HG03039 (cell line): ENCODE results near the gene MICAL1.
"Not testable (repeated sequence)": the region's sequence is repeated elsewhere in the genome, so short reads cannot be mapped to it uniquely, and the experiment has no call there.

Experiments
- ATAC-seq: cut with Tn5 transposase; IDR thresholded peaks from one replicate; pipeline ENCODE4 v1.9.1; 2021; ENCODE audit warnings: mild to moderate bottlenecking, moderate library complexity; ENCODE audit not compliant: unreplicated experiment

The MICAL1 gene

GRCh38 chr6:109477184-109477583 lies 21.6 kb upstream of the MICAL1 start:
- no peak for ATAC-seq

- no peak for ATAC-seq
Measured at GRCh38 chr6:109475625-109476024, 20.1 kb upstream of the MICAL1 start.

DNA sequence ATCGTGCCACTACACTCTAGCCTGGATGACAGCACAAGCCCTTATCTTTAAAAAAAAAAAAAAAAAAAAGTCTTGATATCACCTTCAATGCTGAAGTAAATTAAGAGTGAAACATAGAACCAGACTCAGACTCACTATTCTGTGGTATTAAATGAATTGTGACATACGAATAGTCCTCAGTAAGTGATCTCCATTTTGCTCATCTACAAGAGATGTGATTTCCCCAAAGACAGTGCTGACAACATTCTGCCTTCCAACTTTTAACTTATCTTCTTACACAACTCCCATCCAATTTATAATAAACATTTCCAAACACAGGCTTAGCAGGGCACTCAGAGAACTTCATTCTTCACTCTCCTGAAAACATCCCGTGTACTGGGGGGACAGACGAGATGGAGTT lies 19.4 kb upstream of the MICAL1 start:
- no peak for ATAC-seq

DNA sequence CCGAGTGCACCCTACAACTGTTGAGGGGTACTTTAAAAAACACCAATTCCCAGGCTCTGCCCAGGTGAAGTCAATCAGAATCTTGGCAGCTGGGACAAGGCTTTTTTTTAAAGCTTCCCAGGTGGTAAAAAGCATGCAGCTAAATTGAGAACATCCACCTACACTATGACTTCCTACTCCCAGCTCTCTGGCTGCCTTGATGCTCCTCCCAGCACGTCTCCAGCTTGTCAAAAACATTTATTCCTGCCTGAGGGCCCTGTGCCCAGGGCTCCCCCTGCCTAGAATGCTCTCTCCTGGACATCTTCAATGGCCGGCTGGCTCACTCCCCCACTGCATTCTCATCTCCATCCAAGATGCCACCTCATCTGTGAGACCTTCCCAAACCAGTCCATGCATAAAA lies 17.5 kb upstream of the MICAL1 start:
- ATAC-seq: no peak

DNA sequence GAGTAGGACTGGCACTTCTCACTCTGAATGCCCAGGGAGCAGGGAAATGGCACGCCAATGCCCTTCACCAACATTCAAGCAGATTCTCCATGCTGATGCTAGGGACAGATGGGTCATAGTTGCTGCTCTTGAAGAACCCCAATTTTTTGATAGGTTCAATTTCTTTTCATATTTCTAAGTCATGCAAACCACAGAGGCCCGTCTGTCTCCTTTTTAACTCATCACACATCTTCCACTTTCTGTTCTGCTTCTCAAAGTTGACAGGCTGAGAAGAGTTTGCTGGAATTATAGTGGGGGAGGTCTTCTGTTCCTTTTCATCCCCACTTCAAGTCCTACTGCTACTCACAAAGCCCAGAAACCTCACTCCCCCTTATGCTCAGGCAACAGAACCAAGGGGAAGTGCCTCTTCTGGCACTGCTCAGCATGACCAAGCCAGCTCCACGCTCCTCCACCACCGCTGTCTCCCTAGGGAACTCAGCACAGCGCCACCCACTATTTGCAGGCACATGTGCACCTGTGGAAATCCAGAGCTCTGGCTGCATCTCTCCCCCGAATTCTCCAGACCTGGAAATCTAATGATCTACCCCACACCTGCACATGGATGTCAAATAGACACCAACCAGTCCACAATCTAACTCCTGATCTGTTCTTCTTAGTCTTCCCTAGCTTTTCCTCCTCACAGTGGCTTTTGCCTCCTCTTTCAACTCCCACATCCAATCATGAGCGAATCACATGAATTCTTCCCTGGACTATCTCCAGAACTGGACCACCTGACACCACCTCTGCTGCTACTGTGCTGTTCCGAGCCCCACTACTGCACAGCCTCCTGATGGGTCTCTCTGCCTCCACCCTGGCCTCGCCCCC lies 16.8 kb upstream of the MICAL1 start:
- ATAC-seq: no peak

DNA sequence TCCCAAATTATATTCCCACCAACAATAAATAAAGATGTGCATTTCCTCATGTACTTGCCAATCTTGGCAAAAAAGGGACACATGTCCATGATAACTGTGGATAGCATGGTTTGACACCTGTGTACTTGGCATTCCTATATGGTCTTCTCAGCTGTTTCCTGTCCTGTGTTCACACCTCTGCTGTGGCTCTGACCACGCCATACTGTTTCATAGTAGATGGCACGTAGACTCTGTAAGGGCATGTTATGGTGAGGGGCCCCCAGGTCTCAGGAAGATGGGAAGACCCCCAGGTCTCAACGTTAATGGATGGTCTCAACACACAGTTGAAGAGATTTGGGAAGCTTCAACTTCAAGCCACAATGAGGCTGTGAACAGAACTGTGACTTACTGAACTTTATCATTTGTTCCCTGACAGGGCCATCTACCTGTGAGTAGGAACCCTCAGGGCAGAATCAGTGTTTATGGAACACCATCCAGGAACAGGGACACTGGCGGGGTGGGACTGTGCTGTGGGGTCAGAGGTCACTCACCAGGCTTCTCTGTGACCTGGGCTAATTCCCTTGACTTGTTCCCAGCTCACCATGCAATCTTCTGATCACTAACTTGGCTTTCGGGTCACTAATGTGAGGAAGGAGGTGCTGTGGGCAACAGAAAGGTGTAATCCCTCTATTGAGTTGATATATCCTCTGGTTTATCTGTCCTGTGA lies 15.7 kb upstream of the MICAL1 start:
- ATAC-seq: no peak

- ATAC-seq: no peak
Measured at GRCh38 chr6:109469591-109470189, 14.1 kb upstream of the MICAL1 start.

DNA sequence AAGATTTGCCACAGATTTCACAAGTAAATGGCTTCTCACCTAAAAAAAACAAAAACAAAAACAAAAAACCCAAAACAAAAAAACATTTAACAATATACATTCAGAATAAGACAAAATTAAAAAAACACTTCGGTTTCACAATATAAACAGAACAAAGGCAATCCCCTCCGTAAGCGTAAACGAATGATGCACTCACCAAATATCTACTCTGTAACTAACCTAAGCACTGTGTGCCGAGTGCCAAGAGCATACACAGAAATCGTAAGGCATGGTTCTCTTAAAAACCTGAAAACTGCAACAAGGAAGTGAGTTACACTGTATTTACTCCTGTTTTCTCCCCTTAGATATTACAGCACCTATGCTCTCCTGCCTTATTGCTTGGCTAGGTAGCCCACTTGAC lies 12.1 kb upstream of the MICAL1 start:
- ATAC-seq: no peak

DNA sequence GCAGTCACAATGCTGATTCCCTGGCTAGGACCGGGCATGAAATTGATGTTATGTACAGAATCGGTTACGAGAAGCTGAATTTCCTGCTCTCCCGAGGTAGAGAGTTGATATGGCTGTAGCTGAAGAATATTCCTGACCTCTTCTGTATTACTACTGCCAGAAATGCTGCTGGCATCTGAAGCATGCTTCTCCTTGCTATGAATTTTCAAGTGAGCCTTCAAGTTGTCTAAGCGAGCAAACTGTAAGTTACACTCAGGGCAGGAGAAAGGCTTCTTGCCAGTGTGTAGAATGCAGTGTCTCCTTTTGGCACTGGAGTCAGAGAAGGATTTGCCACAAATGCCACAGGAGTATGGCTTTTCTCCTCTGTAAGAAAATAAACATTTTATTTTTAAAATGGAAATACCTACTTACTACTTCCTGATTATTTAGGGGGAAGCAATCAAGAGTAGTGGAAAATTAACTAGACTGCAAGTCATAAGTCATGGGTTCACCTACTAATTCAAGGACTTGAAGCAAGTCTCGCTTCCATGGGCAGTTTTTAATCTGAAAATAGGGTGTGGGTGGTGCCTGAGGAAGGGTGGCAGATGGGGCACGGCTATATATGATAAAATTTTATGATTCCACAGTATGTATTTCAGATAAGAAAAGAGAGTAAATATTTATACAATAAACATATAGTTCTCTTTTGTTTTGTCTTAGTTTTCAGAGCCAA lies 10.8 kb upstream of the MICAL1 start:
- ATAC-seq: no peak

DNA sequence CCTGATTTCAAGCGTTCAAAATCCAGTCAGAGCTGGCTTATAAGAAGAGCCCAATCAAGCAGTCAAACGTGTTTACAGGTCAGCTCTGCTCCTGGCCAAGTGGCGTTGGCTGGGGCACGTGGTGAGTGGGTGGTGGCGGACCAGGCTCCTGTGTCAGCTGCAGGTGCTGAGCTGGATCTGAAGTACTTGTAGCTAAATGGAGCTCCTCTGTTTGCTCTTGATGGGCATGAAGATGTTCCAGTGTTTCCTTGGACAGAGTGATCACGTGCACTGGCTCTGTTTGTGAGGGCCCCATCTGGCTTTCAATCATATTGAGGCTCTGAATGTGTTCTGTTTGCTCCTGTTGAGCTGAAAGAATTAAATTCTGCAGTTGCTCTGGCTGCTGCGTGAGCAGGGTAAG lies 10.2 kb upstream of the MICAL1 start:
- ATAC-seq: no peak

DNA sequence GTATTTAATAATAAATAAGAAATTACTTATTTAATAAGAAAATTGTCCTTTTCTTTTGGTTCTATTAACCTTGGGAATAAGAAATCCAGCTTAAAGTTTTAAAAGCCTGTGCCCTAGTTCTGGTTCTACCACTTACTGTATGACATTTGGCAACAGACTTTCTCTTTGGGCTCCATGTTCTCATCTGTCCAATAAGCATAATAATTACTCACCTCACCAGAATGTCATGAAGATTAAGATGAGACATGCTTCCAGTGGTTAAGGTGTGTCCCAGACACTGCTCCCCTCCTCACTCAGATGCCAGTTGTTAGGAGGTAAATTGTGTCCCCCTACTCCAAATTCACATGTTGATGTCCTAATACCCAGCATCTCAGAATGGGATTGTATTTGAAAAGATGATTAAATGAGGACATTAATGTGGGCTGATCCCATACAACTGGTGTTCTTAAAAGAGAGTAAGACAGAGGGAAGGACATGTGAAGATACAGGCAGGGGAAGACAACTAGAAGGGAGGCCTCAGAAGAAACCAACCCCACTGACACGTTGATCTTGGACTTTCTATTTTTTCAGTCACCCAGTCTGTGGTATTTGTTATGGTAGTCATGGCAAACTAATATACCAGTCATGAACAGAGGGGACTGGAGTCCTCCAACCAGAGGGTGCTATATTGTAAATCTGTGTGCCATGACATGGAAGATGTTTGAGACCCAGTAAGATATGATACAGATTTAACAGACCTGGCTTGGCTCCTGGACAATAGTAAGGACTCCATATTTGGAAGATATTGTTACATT lies 6.4 kb upstream of the MICAL1 start:
- no peak for ATAC-seq

GRCh38 chr6:109461205-109461604 lies 5.6 kb upstream of the MICAL1 start:
- ATAC-seq: not testable (repeated sequence)

DNA sequence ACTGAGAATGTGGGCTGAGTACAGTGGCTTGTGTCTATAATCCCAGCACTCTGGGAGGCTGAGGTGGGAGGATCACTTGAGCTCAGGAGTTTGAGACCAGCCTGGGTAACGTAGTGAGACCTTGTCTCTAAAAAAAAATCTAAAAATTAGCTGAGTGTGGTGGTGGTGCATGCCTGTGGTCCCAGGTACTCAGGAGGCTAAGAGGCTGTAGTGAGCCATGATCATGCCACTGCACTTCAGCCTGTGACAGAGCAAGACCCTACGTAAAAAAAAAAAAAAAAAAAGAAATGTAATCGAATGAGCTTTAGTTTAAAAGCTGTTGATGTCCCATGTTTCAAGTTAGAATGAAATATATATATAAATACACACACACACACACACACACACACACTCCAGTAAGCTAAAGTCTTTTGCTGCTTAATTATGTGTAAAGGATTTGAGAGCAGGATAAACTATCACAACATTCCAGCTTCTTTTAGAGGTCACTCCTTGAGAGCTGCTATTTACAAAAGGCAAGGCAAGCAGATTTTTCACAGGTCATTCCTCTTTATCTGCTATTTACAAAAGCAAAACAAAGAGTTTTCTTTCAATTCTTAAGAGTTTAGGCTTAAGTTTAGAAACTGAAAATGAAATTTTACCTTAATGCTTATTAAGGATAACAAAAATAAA lies 4.7 kb upstream of the MICAL1 start:
- ATAC-seq: no peak

GRCh38 chr6:109458774-109459531 lies 3.4 kb upstream of the MICAL1 start:
- ATAC-seq: no peak

DNA sequence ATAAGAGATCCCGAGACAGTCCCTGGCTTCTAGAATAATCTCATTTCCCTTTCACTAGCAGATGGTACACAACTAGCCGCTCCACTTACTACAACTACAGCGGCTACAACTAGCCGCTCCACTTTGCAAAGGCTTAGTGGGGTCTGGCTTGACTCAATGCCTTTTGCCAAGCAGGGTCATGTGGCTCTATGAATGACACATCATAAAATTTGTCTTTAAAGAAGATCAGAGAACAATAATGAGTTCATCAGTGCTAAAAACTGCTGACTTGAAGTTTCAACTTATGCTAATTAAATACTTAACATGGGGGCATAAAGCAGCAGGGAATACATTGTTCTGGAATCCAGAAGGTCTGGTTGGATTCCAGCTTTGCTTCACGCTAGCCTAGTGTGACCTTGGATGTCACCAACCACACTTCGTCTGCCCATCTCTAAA lies 2.0 kb upstream of the MICAL1 start:
- ATAC-seq: no peak

GRCh38 chr6:109456710-109457561 lies 1.4 kb upstream of the MICAL1 start:
- ATAC-seq: no peak

GRCh38 chr6:109456111-109456583 lies 575 bp upstream of the MICAL1 start:
- ATAC-seq: no peak
